HG02973 (cell line): ENCODE data around the gene ADGRF5.
A peak's percentile ranks its signal among the peaks of the same experiment; 100 is the strongest.
"Not testable (repeated sequence)": the region's sequence is repeated elsewhere in the genome, so short reads cannot be mapped to it uniquely, and the experiment has no call there.

Source experiments
- ATAC-seq: cut with Tn5 transposase; IDR thresholded peaks from one replicate; pipeline ENCODE4 v1.9.1; 2021; ENCODE audit warnings: moderate library complexity; ENCODE audit not compliant: unreplicated experiment

ADGRF5 gene

GRCh38 chr6:46896871-46897270 is 24.9 kb downstream of the ADGRF5 start:
- ATAC-seq: no peak

GRCh38 chr6:46895930-46896329 is 25.8 kb downstream of the ADGRF5 start:
- ATAC-seq: no peak

GRCh38 chr6:46894433-46894832 is 27.3 kb downstream of the ADGRF5 start:
- no peak for ATAC-seq

DNA sequence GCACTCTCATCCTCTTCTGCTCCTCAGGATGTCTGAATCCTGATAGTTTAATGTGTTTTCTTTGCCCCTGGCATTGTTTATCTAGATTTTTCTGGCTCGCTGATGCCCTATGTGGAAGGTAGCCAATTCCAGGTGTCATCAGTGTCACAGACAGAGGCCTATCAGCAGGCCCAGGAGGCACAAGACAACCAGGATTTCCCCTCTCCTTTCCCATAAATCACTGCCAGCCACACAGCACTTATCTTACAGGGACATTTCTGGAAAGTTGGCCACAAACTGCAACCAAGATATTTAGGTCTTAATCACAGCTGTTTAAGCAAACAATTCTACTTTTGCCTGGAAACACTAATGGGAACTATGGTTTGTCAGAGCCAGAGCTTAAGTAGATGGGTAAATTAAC is 28.1 kb downstream of the ADGRF5 start:
- no peak for ATAC-seq

DNA sequence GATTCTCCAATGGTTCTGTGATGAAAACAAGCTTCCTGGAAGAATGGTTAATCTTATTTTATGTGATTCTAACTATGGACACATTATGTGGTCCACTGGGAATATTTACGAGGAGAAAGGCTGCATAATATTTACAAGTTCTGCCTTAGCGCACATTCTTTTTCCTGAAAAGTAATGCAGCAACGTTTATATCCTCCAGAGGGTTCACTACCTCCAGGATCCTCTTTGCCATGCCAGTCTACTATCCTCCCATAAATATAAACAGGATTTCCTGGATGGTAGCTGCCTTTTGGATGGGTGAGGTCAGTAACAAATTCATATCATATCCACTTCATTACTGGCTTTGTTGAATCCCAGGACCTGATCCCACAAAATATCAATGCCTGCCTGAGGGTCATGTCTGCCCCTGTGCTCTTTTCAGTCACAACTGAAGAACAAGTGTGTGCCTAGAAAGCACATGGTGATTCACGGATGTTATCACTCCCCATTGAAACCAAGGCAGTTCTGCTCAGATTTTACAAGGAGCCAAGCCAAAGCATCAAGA is 30.4 kb downstream of the ADGRF5 start:
- no peak for ATAC-seq

GRCh38 chr6:46888578-46888977 is 33.2 kb downstream of the ADGRF5 start:
- no peak for ATAC-seq

- no peak for ATAC-seq
Measured at GRCh38 chr6:46888031-46888430, 33.7 kb downstream of the ADGRF5 start.

DNA sequence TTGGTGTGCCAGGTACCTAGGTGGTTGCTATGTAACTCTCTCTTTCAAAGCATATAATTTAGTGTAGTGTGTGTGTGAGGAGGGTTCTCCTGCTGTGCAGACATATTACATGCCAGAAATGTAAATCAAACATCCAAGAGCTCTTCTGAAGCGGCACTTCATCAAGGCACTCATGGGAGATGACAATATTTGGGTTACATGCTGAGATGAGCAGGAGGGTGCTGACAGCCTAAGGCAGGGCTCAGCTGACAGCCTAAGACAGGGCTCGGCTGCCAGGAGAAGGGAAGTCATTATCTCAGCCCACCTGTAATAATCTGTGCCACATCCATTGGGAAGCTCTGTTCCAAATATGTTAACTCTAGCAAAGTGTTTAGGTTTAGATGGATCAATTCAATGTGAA is 39.1 kb downstream of the ADGRF5 start:
- no peak for ATAC-seq

DNA sequence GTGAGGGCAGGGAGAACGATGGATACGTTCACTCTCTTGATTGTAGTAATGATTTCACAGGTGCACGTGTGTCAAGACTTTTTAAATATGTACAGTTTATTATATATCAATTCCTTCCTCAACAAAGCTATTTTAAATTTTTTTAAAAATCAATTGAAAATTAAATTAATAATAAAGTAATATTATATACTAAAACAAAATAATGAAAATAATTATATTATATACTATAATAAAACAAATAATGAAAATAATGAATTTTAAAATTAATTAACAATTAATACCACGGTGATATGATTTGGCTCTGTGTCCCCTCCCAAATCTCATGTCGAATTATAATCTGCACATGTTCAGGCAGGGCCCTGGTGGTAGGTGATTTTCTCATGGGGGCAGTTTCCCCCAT is 42.7 kb downstream of the ADGRF5 start:
- no peak for ATAC-seq

DNA sequence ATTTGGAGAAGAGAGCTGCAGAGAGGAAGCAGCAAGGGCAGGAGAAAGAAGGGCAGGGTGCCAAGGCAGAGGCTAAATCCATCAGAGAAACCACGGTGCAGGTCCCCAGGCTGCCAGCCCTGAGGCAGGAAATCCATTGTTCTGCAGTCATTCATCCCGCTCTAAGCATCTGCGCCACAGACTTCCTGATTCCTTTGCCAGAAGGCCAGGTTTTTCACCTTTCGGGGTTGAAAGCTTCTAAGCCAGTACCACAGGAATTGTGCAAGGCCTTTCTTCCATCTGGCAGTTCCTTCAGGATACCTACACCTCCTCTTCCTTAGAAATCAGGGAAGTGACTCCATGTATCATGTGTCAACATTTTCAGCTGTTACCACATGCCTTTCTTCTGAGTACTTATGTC is 45.6 kb downstream of the ADGRF5 start:
- ATAC-seq: no peak

DNA sequence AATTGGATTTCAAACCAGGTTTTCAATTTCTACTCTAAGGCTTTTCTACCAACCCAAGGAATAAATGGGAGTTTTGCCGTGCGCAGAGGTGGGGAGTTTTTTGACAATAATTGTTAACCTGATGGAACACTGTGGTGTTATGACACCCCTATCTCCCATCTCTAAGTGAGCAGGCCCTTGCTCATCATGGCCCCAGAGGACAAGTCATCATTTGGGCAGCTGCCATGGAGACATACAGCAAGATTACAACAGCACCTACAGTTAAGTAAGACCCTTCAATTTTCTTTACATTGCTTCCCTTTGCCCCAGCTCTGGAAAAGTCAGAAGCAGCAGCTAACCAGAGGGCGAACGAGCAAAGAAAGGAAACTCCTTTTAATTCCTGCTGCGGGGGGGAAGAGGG is 54.3 kb downstream of the ADGRF5 start:
- no peak for ATAC-seq

DNA sequence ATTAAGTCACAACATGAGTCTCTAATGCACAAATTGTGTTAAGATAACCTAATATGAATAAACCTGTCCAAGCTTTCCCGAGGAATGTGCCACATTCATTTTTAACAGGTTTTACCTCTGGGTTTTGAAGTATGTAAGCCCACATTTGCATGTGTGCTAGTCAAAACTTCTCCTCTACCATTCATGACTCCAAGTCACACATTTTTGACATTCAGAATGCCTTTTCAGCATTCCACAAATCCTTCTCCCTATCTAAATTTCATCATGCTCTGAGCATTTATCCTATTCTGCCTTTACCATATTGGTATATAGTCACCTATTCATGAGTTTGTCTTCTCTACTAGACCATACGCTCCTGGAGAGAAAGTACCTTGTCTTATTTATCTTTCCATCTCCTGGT is 56.5 kb downstream of the ADGRF5 start:
- ATAC-seq: no peak

- no peak for ATAC-seq
Measured at GRCh38 chr6:46863791-46864190, 57.9 kb downstream of the ADGRF5 start.

DNA sequence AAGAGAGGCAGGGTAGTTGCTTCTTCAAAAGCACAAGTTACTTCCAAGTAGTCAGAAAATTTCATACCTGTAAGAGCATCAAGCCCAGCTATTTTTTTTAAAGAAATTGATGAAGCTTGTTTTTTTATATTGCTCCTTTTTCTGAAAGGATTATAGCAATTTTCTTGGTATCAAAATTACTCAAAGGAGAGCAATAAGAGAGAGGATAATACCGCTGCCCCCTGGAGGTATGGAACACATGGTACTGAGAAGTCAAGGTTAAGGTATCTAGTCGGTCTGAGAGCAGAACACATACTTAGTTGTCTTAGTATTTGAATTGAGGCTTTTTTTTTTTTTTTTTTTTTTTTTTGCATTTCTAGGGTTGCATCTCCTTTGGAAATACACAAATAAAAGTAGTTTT is 59.4 kb downstream of the ADGRF5 start:
- ATAC-seq: no peak

- ATAC-seq: not testable (repeated sequence)
Measured at GRCh38 chr6:46855966-46856365, 65.8 kb downstream of the ADGRF5 start.

DNA sequence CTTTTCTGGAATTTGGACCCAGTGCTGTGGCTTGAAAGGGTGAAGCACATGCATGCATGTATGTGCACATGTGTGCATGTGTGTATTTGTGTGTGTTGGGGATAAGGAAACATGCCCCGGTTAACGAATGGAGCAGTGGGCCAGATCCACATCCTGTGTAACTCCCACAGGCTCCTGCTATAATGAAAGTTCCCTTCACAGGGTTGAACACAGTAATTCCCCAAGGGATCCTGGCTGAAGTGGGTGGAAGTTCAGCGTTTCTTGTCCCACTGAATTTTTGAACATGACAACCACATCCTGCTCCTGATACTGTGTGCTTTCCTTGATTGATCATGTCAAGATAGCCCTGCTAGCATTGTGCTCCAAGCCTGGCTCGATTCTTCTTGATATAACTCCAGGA is 70.2 kb downstream of the ADGRF5 start:
- ATAC-seq: not testable (repeated sequence)

- no peak for ATAC-seq
Measured at GRCh38 chr6:46850792-46851191, 70.9 kb downstream of the ADGRF5 start.

DNA sequence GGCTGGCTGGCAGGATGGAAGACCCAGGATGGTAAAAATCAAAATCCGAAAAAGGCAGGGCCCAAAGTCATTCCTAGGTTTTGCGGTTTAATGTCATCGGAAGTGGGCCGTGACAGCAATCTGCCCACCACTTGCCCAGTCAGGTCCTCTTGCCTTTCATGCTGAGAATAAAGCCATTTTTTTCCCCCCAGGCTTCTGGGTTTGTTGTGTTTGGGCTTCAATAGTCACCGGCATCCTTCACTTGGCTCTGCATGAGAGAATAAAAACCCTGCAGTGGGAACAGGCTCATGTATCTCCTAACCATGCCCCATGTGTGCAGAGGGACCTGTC is 72.4 kb downstream of the ADGRF5 start:
- ATAC-seq: no peak

DNA sequence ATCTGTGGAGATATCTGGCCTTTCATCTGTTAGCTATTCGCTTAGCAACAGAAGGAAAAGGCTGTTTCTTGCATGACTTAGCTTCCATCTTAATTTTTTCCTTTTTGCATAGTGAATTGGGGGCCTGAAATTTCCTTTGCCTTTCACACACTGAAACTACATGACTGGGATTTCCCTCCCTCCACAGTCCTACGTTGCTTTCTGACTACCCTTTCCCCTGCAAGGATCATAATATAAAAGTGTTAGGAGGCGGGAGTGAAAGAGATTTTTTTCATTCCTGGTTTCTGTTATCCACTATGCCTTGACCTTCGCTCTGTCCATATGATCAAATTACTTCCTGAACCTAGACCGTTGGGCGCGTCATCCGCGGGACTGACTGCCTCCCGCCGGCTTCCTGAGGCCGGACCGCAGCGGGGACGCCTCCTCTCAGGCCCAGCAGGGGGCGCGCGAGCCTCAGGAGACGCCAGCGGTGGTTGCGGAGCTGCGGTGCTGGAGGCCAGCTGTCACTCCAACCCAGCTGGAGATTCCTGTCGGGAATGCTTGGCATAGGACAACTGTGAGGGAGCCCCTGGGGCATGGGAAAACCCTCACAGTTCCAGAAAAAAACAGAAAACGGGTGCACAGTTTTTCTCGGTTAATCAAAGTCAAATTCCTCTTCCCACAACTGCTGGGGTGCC is 72.9 kb downstream of the ADGRF5 start:
- ATAC-seq: peak; percentile 81

DNA sequence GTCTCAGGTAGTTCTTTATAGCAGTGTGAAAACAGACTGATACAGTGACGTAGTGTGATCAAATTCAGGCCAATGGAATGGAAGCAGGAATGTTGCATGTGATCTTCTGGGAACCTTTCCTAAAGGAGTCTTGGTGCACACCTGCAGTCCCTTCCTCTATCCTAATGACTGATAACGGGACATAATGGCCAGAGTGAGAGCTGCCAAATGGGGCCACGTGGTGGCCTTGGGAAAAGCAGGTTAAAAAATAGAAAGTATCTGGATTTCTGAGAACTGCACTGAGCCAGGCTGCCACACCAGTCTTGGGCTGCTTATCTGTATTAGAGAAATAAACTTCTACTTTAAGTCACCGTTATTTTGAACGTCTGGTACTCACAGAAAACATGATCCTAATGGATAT is 76.6 kb downstream of the ADGRF5 start:
- no peak for ATAC-seq

DNA sequence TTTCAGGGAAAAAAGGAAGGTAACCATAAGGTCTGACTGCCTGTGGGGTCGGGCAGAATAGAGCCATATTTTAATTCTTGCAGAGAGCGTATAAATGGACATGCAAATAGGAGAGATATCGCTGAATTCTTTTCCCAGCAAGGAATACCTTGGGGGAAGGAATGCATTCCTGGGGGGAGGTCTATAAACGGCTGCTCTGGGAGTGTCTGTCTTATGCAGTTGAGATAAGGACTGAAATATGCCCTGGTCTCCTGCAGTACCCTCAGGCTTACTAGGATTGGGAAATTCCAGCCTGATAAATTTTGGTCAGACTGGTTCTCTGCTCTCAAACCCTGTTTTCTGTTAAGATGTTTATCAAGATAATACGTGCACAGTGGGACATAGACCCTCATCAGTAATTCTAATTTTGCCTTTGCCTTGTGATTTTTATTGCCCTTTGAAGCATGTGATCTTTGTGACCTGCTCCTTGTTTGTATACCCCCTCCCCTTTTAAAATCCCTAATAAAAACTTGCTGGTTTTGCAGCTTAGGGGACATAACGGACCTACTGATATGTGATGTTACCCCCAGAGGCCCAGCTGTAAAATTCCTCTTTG is 79.4 kb downstream of the ADGRF5 start:
- not testable (repeated sequence) for ATAC-seq

DNA sequence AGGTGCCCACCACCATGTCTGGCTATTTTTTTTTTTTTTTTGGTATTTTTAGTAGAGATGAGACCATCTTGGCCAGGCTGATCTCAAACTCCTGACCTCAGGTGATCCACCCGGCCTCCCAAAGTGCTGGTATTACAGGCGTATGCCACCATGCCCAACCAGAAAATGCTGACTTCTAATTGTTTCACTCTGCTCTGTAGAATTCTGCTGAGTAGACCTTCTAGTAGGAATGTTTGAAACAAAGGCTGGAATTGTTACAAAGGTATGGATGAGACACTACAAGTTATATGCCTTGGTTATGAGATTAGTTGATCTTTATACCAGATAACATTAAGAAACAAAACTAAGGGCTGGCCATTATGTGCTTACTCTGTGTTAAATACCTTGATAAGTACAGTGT is 83.7 kb downstream of the ADGRF5 start:
- no peak for ATAC-seq

GRCh38 chr6:46834991-46835390 is 86.7 kb downstream of the ADGRF5 start:
- not testable (repeated sequence) for ATAC-seq
